A673 (cell line): ENCODE data around the gene OPRM1. TPM values are rescaled to one million over a fixed set of nuclear protein-coding genes. Genes with fewer than 3 reads are reported as not detected.

Experiments used
- BruUV-seq: library from RNA; stranded (reverse); fragments of 400-500 nt; replicated peaks from 2 replicates; lab custom pipeline; 2021; lab: Mats Ljungman, UMichigan
- CTCF ChIA-PET: fragments of 300-600 bp; sonication (Branson Sonifier 250); formaldehyde crosslinking; loops from one replicate; lab custom pipeline; 2022; ENCODE audit warnings: antibody characterized with exemption; lab: Charles Lee
- POLR2A ChIA-PET: fragments of 300-600 bp; sonication (Branson Sonifier 250); formaldehyde crosslinking; loops from one replicate; lab custom pipeline; 2022; ENCODE audit warnings: antibody characterized with exemption; ENCODE audit not compliant: low non-redundant PET; lab: Charles Lee
- DNase-seq: peaks from one replicate; pipeline ENCODE4 v3.0.0-alpha.2; 2015; ENCODE audit warnings: low spot score
- H3K27ac ChIP-seq: fragments of 200-600 bp; sonication (generic); 2 replicates; pipeline ENCODE4 v1.5.1; 2016; ENCODE audit warnings: mixed run types, low read depth, mild to moderate bottlenecking, mixed read lengths, antibody characterized with exemption, low read length; ENCODE audit not compliant: poor library complexity, severe bottlenecking
- H3K27me3 ChIP-seq: fragments of 200-600 bp; sonication (generic); replicated peaks from 2 replicates; pipeline ENCODE4 v1.6.1; 2017; ENCODE audit warnings: mixed run types, low read depth, mild to moderate bottlenecking, mixed read lengths, antibody characterized with exemption, low read length; ENCODE audit not compliant: insufficient read depth, poor library complexity
- H3K36me3 ChIP-seq: fragments of 200-600 bp; sonication (generic); 2 replicates; pipeline ENCODE4 v1.6.1; 2016; ENCODE audit warnings: mixed run types, mild to moderate bottlenecking, mixed read lengths, antibody characterized with exemption, low read length; ENCODE audit not compliant: insufficient read depth, poor library complexity, severe bottlenecking
- H3K4me1 ChIP-seq: fragments of 200-600 bp; sonication (generic); 2 replicates; pipeline ENCODE4 v1.6.1; 2017; ENCODE audit warnings: mixed run types, mild to moderate bottlenecking, mixed read lengths, antibody characterized with exemption, low read length; ENCODE audit not compliant: insufficient read depth, poor library complexity, severe bottlenecking
- H3K4me3 ChIP-seq: fragments of 200-600 bp; sonication (generic); 2 replicates; pipeline ENCODE4 v1.5.1; 2016; ENCODE audit warnings: low read depth, mixed run types, mild to moderate bottlenecking, mixed read lengths, low read length; ENCODE audit not compliant: poor library complexity, severe bottlenecking
- H3K9me3 ChIP-seq: fragments of 200-600 bp; sonication (generic); 2 replicates; pipeline ENCODE4 v1.6.1; 2016; ENCODE audit warnings: mixed run types, low read depth, mild to moderate bottlenecking, mixed read lengths, antibody characterized with exemption, low read length; ENCODE audit not compliant: poor library complexity, severe bottlenecking
- EZH2 ChIP-seq: fragments of 200-600 bp; sonication (generic); IDR thresholded peaks from 2 replicates; pipeline ENCODE4 v1.6.1; 2017; ENCODE audit warnings: borderline replicate concordance, low read depth, mild to moderate bottlenecking, mixed read lengths, antibody characterized with exemption, low read length; ENCODE audit not compliant: poor library complexity, severe bottlenecking
- intact Hi-C: fragments of 100-400 bp; cut with micrococcal nuclease; formaldehyde crosslinking; loops from one replicate; pipeline ENCODE4 v1.10.0; 2022; ENCODE audit not compliant: unreplicated experiment
- total RNA-seq: library from RNA; stranded (reverse); gene quantifications from 2 replicates; pipeline ENCODE4 v1.2.3, GENCODE V29; 2021
- TF ChIP-seq, protein P1 (sequence below): fragments of 300-800, 200-600 bp; sonication (generic); conservative IDR thresholded peaks from 2 replicates; pipeline ENCODE4 v1.5.1; 2017; ENCODE audit warnings: low read depth, mild to moderate bottlenecking, antibody characterized with exemption, low read length, moderate library complexity, mixed read lengths

Gene OPRM1
- total RNA-seq, 1 experiment from 2014 or later: not detected

DNA sequence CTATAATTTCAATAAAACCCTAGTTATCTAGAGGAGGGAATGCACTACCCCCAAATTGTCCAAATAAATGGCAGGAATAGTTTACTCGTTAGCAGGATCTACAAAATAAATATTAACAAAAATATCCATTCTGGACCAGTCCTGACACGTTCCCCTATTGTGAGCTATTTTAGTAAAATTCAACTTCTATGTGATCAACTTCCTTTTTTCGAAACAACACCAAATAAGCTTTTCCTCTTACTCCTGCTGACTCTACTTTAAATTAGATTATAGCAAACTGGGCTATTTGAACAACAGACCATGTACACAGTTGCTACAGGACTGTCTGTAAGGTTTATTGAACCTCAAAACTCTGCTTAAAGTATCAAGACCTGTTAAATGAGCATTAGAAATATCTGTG, 163.3 kb downstream of the OPRM1 start:
- DNase-seq: no peak
- TF ChIP-seq EZH2: no peak
- TF ChIP-seq, protein P1, sequence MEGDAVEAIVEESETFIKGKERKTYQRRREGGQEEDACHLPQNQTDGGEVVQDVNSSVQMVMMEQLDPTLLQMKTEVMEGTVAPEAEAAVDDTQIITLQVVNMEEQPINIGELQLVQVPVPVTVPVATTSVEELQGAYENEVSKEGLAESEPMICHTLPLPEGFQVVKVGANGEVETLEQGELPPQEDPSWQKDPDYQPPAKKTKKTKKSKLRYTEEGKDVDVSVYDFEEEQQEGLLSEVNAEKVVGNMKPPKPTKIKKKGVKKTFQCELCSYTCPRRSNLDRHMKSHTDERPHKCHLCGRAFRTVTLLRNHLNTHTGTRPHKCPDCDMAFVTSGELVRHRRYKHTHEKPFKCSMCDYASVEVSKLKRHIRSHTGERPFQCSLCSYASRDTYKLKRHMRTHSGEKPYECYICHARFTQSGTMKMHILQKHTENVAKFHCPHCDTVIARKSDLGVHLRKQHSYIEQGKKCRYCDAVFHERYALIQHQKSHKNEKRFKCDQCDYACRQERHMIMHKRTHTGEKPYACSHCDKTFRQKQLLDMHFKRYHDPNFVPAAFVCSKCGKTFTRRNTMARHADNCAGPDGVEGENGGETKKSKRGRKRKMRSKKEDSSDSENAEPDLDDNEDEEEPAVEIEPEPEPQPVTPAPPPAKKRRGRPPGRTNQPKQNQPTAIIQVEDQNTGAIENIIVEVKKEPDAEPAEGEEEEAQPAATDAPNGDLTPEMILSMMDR: no peak
- H3K4me3 ChIP-seq: no peak overlapping the region
- no peaks in the 10 kb centered on the region for H3K27me3 ChIP-seq
- no peak overlapping the region for H3K27ac ChIP-seq
- H3K36me3 ChIP-seq: no peaks in the 10 kb centered on the region
- POLR2A ChIA-PET: no interaction called here
- intact Hi-C loops: no loop called here
- no peaks in the 10 kb centered on the region for H3K9me3 ChIP-seq
- no peaks in the 10 kb centered on the region for H3K4me1 ChIP-seq
- CTCF ChIA-PET: no interaction called here
- BruUV-seq: no TSS peak

DNA sequence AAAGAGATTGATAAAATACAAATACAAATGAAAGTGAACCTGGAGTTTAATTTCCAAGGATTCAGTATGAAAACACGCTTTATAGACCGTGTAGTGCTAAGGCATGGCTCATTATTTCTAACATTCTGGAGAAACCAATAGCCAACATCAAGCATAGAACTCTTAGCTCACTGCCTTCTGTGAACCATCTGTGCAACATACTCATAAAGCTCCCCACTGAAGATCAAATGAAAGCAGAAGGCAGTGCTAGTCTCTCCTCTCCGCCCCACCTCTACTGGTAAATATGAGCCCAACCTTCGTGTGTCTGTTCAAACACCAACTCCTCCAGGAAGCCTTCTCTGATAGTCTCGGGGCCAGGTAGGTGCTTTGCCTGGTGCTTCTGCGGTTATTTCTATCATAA, 163.9 kb downstream of the OPRM1 start:
- POLR2A ChIA-PET: no interaction called here
- H3K4me1 ChIP-seq: no peaks in the 10 kb centered on the region
- no TSS peak for BruUV-seq
- no peaks in the 10 kb centered on the region for H3K9me3 ChIP-seq
- intact Hi-C loops: no loop called here
- CTCF ChIA-PET: no interaction called here
- no peaks in the 10 kb centered on the region for H3K36me3 ChIP-seq
- no peak for DNase-seq
- no peak overlapping the region for H3K4me3 ChIP-seq
- TF ChIP-seq, protein P1: no peak
- TF ChIP-seq EZH2: no peak
- H3K27ac ChIP-seq: no peak overlapping the region
- no peaks in the 10 kb centered on the region for H3K27me3 ChIP-seq

DNA sequence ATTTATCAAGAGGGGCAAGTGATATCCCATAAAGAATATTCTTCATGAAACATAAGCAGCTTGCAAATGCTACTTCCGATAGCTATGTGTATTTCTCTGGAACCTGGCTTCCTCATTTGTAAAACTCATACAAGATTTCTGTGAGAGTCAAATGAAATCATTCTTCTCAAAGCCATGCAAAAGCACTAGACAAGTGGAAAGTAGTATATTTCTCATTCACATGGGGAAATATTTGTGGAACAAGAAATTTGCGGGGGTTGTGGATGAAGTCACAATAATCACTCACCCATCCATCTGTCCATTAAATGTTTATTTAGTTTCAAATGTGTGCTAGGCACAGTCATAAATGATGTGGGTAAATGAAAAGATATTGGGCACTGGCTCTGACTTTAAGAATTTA, 167.1 kb downstream of the OPRM1 start:
- no peaks in the 10 kb centered on the region for H3K27me3 ChIP-seq
- TF ChIP-seq, protein P1: no peak
- TF ChIP-seq EZH2: no peak
- H3K27ac ChIP-seq: no peak overlapping the region
- intact Hi-C loops: no loop called here
- no peaks in the 10 kb centered on the region for H3K4me1 ChIP-seq
- no peak overlapping the region for H3K4me3 ChIP-seq
- DNase-seq: no peak
- H3K9me3 ChIP-seq: no peaks in the 10 kb centered on the region
- ChIA-PET CTCF (no interaction called here), POLR2A (no interaction called here)
- H3K36me3 ChIP-seq: no peaks in the 10 kb centered on the region
- no TSS peak for BruUV-seq
